ENCODE data around the gene HCN4.
"Not testable (repeated sequence)": the region's sequence is repeated elsewhere in the genome, so short reads cannot be mapped to it uniquely, and the experiment has no call there.

HCN4 gene

DNA sequence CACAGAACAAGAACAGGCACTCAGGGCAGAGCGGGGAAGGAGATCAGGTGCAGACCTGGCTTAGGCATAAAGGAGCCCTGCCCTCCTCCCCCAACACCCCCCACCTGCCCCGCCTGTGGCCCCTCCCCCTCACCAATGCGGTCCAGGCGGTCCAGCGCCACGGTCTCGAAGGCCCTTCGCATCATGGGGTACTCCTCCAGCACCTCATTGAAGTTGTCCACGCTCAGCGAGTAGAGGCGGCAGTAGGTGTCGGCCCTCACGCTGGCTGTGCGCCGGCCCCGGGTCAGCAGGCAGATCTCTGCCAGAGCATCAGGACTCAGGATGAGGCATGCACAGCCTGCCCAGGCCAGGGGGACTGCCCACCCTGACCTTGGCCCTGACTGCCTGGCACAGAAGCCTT, 44.8 kb downstream of the HCN4 start:
- DNase-seq, result no peak

GRCh38 chr15:73323374-73323955, 45.3 kb downstream of the HCN4 start:
- no peak for DNase-seq

- no peak for DNase-seq
Observed at GRCh38 chr15:73322665-73323373, 45.9 kb downstream of the HCN4 start.

- DNase-seq, result no peak
Observed at GRCh38 chr15:73321496-73322450, 47.0 kb downstream of the HCN4 start.

GRCh38 chr15:73320619-73321180, 48.1 kb downstream of the HCN4 start:
- DNase-seq, result no peak

DNA sequence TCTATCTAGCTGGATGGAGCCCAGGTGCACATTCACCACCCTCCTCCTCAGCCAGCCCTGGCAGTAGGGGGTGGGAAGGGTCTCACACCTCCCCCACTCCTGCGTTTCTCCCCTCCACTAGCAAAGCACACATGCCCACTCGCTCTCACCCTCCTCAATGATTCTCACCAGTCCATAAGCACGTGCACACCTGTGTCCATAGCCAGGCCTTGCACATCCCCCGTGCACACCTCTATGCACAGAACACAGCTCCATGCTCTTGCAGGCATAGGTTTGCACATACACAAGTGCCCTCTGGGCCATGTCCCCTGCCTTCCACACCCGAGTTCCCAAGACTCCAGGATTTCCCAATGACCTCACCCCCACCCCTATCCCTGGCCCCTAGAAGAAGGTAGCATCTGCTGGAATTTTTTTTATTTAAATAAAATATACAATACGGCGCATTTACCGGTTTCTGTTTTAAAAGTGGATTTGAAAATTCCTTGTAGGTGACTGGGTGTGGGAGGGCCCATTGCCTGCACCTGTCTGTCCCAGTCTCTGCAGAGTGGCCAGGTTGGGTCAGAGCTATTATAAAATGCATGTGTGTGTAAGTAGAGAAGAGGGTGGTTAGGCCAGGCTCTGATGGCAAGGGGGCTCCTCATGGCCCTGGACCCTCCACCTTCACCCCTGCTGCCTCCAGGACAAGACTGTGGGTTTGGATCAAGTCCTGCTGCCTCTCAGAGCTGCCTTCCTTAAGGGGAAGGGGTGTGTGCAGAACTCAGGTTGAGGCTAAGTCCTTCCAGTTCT, 49.1 kb downstream of the HCN4 start:
- DNase-seq, result no peak

- peak; percentile 5 for DNase-seq
Observed at GRCh38 chr15:73318463-73319351, 50.1 kb downstream of the HCN4 start.

- no peak for DNase-seq
Observed at GRCh38 chr15:73317651-73318462, 50.9 kb downstream of the HCN4 start.

- no peak for DNase-seq
Observed at GRCh38 chr15:73313861-73314260, 54.9 kb downstream of the HCN4 start.

DNA sequence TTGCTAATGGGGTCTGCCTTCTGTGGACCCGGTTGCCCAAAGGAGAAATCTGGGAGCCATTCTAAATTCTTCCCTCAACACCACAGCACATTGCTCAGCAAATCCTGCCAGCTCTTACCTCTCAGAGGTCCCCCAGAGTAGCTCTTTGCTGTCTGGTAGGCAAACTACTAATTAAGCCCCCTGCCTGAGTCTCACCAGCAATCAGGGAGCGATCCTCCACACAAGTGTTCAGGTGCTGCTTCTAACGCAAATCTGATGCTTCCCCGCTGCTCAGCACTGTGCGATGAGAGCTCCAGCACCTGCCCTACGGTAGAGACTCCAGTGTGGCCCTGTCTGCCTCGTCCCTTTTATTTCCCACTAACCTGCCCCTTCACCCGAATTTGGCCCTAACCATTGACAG, 60.5 kb downstream of the HCN4 start:
- DNase-seq, result no peak

DNA sequence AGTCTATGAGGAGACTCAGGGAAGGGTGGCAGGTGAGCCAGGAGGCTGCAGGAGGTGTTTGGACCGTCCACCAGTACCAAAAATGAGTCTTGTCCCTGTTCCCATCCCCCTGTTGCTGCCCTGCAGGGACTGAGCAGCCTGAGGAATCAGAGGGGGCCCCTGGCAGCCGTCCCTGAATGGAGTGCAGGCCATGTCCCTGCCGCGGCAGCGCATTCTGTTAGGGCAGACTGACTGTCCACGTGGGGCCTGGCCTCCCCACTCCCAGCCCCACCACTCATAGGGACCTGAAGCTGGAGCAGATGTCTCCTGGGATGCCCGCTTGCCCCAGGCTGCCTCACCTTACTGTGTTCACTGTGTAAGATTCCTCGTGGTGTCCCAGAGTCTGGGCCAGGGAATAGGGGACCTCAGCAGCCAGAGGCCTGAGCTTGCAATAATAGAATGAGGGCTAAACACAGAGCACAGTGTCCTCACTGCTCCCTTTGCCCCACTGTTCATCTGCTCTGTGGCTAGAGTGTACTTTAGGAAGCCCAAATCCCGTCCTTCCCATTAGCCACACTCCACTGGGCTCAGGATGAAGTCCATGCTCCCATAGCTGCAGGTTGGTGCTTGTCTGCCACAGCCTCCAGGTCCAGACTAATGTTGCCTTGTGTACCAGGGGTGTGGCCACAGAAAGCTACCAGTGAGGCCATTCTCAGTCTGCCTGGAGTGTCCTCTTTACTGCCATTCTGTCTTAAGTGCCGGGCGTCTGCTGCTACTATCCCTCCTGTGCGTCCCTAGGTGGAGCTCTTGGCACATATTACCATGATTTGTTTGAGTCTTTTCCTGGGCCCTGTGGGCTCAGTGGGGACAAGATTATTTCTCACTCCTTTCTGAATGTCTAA, 63.2 kb downstream of the HCN4 start:
- DNase-seq, result peak; percentile 49

- DNase-seq, result no peak
Observed at GRCh38 chr15:73303636-73304035, 65.1 kb downstream of the HCN4 start.

DNA sequence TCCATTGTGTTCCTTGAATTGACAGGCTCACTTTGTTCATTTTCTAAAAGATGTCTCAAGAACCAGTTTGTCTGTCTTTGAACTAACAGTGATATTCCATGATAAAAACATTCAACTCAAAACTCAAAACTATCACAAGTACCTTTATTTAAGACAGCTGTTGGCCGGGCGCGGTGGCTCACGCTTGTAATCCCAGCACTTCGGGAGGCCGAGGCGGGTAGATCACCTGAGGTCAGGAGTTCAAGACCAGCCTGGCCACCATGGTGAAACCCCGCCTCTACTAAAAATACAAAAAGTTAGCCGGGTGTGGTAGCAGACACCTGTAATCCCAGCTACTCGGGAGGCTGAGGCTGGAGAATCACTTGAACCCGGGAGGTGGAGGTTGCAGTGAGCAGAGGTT, 68.5 kb downstream of the HCN4 start:
- not testable (repeated sequence) for DNase-seq

DNA sequence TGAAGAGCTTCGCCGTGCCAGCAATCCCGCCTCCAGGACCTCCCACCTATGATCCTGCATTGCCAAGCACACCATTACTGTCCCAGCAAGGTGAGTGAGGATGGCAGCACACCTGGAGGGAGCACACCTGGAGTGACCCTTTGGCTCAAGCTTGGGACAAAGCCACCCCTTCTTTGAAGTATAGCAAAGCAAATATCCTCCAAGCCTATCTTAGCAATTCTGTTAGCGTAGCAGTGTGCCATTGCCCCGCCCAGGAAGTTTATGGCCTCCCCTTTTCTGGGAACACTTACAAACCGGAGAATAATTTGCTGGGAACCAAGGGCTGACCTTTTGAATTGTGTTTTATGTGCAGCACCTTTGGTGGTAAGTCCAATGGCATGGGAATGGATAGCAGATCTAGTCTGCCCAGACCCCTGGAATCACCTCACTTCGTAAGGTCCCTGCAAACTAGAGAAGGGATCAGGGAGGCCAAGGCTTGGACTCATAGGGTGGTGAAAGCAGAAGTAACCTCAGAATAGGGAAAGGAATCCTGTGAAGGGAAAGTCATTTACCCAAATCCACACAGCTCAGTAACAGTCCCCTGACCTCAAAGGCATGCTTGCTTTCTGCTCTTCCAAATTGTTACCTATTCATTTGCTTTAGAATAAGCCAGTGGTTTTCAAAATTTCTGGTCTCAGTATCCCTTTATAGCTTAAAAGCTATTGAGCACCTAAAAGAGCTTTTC, 70.1 kb downstream of the HCN4 start:
- no peak for DNase-seq

- DNase-seq, result no peak
Observed at GRCh38 chr15:73296609-73297353, 72.0 kb downstream of the HCN4 start.

DNA sequence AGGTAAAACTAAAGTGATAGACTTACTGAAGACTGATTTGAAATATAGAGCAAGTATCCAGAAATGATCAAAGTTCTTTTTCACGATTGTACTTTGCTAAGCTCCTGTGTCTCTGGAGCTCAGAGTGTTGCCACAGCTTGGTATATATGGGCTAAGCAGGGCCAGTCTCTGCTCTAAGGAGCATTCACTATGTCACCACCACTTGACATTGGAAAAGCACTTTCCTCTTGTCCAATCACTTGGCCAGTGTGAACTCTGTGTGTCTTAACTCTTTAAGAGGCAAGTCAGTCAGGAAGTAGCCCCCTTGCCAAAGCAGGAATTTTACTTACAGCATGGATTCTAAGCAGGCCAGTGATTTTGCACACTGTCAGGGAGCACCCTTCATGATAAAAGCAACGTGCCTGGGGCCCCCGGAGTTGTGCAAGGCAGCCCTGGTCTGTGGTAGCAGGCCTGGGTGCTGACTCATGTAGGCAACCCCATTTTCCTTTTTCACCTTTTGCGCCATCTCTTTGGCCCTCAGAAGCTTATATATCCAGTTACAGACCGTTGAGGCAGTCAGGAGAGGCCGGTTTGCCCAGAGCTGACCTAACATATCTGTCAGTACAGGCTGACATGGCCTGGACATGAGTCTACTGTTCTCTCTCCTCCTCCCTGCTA, 73.0 kb downstream of the HCN4 start:
- DNase-seq, result no peak

DNA sequence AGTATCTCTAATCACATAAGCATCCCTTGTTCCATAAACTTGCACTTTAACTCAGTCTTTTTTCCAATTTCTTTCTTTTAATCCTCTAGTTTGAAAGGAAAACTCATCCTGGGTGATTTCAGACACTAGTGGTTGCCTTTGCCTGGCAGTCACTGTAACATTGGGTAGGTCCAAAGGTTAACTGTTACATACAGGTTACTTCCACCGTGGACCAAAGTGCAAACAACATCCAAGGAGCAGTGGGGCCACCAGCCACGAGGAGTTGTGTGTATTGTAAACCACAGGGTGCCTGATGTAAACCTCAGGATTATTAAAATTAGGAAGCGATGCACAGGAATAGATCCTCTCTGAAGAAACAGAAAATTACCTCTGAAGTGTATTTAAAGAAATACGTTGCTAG, 75.0 kb downstream of the HCN4 start:
- DNase-seq, result no peak

- DNase-seq, result no peak
Observed at GRCh38 chr15:73291441-73291840, 77.3 kb downstream of the HCN4 start.

All from NCI-H1092 treated with DMSO at 0.1 percent for 48 hours (cell line).